ENCODE results near the gene SLIT1. TPM values are rescaled to one million over a fixed set of nuclear protein-coding genes. Genes with fewer than 3 reads are reported as not detected.

The SLIT1 gene
- total RNA-seq, 2 experiments from 2014 or later = 0.59 to 1.5 TPM

- Mint-ChIP-seq H3K27ac (no peak overlapping the region), H3K9me3 (ENCODE audit: low read depth) (no peaks in the 10 kb centered on the region), H3K27me3 (no peaks in the 10 kb centered on the region), H3K4me3 (no peak overlapping the region), H3K4me1 (no peaks in the 10 kb centered on the region), H3K36me3 (no peaks in the 10 kb centered on the region)
- DNase-seq (no peak), ATAC-seq (no peak)
- CTCF ChIA-PET = interaction anchor here (1.7 kb wide), 1 partner anchor 19 kb away, joined by 5 read pairs; no protein-coding TSS in a partner anchor
These were observed 123.7 kb downstream of the SLIT1 start for GRCh38 chr10:97062046-97062445.

- Mint-ChIP-seq H3K27me3 (no peaks in the 10 kb centered on the region), H3K4me3 (no peak overlapping the region), H3K9me3 (ENCODE audit: low read depth) (no peaks in the 10 kb centered on the region)
These were observed 124.3 kb downstream of the SLIT1 start for GRCh38 chr10:97061423-97061822.

DNA sequence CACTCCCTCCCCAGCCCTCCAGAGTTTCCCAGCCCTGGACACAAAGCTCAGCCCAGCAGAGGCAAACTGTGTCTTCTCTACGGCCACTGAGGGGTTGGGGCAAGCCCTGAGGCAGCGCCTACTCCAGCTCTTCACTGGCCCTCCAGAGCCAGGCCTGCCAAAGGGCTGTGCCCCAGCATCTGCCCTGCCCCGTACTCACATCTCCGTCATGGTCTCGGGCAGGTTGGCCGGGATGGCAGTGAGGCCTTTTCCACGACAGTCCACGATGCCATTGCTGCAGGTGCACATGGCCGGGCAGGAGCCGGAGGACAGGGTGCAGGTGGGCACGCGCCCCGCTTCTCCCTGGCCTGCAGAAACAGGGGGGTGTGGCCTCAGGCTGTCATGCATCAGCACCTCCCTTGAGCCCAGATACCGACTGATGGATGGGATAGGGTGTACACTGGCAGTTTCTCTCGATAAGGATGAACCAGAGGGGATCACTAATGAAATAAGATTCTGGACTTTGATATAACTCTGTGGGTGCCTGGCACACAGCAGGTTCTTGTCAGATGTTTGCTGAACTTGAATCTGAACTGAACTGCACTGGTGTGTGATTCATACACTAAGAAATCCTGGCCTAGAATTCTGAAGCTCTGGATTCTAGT, 125.2 kb downstream of the SLIT1 start:
- DNase-seq = no peak
- no peak overlapping the region for H3K4me3 Mint-ChIP-seq

More at GRCh38 chr10:97061423-97061822, 124.3 kb downstream of the SLIT1 start:
- CTCF ChIA-PET = interaction anchor here (1.7 kb wide), 1 partner anchor 20 kb away, joined by 5 read pairs; no protein-coding TSS in a partner anchor
- Mint-ChIP-seq H3K36me3 (no peaks in the 10 kb centered on the region), H3K4me1 (no peaks in the 10 kb centered on the region), H3K27ac (no peak overlapping the region)
- no peak for ATAC-seq
- DNase-seq = no peak

GRCh38 chr10:97059872-97060205, 125.9 kb downstream of the SLIT1 start:
- H3K27me3 Mint-ChIP-seq = no peaks in the 10 kb centered on the region
- DNase-seq (no peak), ATAC-seq (no peak)
- no peaks in the 10 kb centered on the region for H3K9me3 Mint-ChIP-seq (ENCODE audit: low read depth)
- CTCF ChIA-PET = interaction anchor here (1.0 to 4.6 kb wide), 3 partner anchors 13 to 174 kb away, joined by 3 to 23 read pairs (median 4); no protein-coding TSS in a partner anchor
- no peaks in the 10 kb centered on the region for H3K4me1 Mint-ChIP-seq
- no peak overlapping the region for H3K27ac Mint-ChIP-seq
- no peaks in the 10 kb centered on the region for H3K36me3 Mint-ChIP-seq
- no peak overlapping the region for H3K4me3 Mint-ChIP-seq

More for the DNA sequence above, 125.2 kb downstream of the SLIT1 start:
- H3K27me3 Mint-ChIP-seq = no peaks in the 10 kb centered on the region
- CTCF ChIA-PET = interaction anchor here (1.0 to 4.6 kb wide), 4 partner anchors 12 to 173 kb away, joined by 3 to 23 read pairs (median 4); no protein-coding TSS in a partner anchor
- no peaks in the 10 kb centered on the region for H3K36me3 Mint-ChIP-seq
- ATAC-seq = no peak
- no peak overlapping the region for H3K27ac Mint-ChIP-seq
- H3K4me1 Mint-ChIP-seq = no peaks in the 10 kb centered on the region
- no peaks in the 10 kb centered on the region for H3K9me3 Mint-ChIP-seq (ENCODE audit: low read depth)

GRCh38 chr10:97059006-97059871, 126.5 kb downstream of the SLIT1 start:
- Mint-ChIP-seq H3K4me3 (no peak overlapping the region), H3K36me3 (no peaks in the 10 kb centered on the region), H3K27ac (no peak overlapping the region), H3K4me1 (no peaks in the 10 kb centered on the region), H3K9me3 (ENCODE audit: low read depth) (no peaks in the 10 kb centered on the region), H3K27me3 (no peaks in the 10 kb centered on the region)
- ATAC-seq (no peak), DNase-seq (no peak)
- CTCF ChIA-PET = interaction anchor here (1.3 to 4.6 kb wide), 3 partner anchors 14 to 22 kb away, joined by 3 to 23 read pairs (median 4); no protein-coding TSS in a partner anchor

GRCh38 chr10:97058521-97058920, 127.2 kb downstream of the SLIT1 start:
- no peak for DNase-seq
- Mint-ChIP-seq H3K27me3 (peaks cover 3% of the 10 kb centered on the region), H3K9me3 (ENCODE audit: low read depth) (no peaks in the 10 kb centered on the region), H3K27ac (no peak overlapping the region), H3K4me1 (no peaks in the 10 kb centered on the region), H3K36me3 (no peaks in the 10 kb centered on the region), H3K4me3 (no peak overlapping the region)
- CTCF ChIA-PET = interaction anchor here (1.6 to 4.6 kb wide), 2 partner anchors 14 to 23 kb away, joined by 3 to 23 read pairs; no protein-coding TSS in a partner anchor
- ATAC-seq = no peak

DNA sequence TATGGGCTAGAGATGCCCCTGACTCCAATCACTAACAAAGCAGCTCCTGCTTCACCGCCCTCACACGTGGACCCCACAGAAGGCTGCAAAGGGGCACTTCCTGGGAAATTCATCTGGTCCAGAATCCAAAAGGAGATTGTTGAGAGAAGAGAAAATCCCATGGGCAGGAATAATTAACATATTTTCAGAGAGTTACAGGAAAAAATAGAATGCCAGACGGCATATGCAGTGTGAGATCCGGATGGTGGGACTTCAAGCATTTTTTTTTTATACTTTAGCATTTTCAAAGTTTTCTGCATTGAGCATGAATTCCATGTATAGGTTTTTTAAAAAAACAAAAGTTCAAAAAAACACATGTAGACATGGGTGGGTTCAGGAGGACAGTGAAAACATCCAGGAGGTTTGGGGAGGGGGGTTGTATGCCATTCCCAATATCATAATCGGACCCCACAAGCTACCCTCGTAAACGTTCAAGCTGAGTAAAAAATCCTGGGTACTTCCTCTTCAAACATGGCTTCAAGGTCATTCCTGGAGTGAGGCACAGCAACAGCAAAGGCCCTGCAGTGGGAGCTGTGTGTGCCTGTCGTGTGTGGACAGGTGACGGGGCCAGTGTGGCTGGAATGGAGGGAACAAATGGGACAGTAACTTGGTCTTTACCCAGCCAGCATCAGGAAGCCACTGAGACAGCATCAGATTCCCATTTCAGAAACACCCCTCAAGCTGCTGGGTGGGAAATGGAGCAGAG, 128.1 kb downstream of the SLIT1 start:
- CTCF ChIA-PET = interaction anchor here (1.6 to 4.6 kb wide), 2 partner anchors 15 to 24 kb away, joined by 3 to 23 read pairs; no protein-coding TSS in a partner anchor
- H3K9me3 Mint-ChIP-seq (ENCODE audit: low read depth) = no peaks in the 10 kb centered on the region
- peaks cover 7% of the 10 kb centered on the region for H3K27me3 Mint-ChIP-seq
- H3K4me3 Mint-ChIP-seq = no peak overlapping the region
- DNase-seq (no peak), ATAC-seq (no peak)
- no peaks in the 10 kb centered on the region for H3K4me1 Mint-ChIP-seq
- H3K27ac Mint-ChIP-seq = no peak overlapping the region
- no peaks in the 10 kb centered on the region for H3K36me3 Mint-ChIP-seq

- Mint-ChIP-seq H3K27me3 (peaks cover 15% of the 10 kb centered on the region), H3K4me1 (no peaks in the 10 kb centered on the region), H3K36me3 (no peaks in the 10 kb centered on the region), H3K27ac (no peak overlapping the region), H3K4me3 (no peak overlapping the region), H3K9me3 (ENCODE audit: low read depth) (no peaks in the 10 kb centered on the region)
- ATAC-seq (no peak), DNase-seq (no peak)
- CTCF ChIA-PET = interaction anchor here (0.9 to 2.5 kb wide), 2 partner anchors 17 to 19 kb away, joined by 3 to 9 read pairs; no protein-coding TSS in a partner anchor
These were observed 129.6 kb downstream of the SLIT1 start for GRCh38 chr10:97056003-97056630.

DNA sequence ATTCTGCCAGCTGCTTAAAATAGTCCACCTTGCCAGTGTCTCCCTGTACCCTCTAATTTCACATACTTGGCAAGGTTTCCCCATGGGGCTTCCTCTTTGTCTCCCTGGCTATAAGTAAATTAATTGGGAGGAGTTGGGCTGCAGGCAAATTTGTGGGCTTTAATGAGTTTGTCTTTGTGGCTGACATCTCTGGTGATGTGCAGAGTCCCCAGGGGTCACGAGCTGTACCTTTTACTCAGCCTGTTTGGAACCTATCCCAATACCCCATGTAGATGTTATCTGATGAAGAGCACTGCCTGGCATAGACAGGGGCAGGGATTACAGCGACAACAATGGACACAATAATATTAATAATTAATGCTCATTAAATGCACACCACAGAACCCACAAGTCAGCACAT, 132.5 kb downstream of the SLIT1 start:
- Mint-ChIP-seq H3K9me3 (ENCODE audit: low read depth) (no peaks in the 10 kb centered on the region), H3K36me3 (no peaks in the 10 kb centered on the region), H3K27me3 (peaks cover 24% of the 10 kb centered on the region), H3K4me1 (peaks cover 3% of the 10 kb centered on the region), H3K27ac (no peak overlapping the region), H3K4me3 (no peak overlapping the region)
- ATAC-seq (no peak), DNase-seq (no peak)
- CTCF ChIA-PET = interaction anchor here (0.7 kb wide), 1 partner anchor 16 kb away, joined by 3 read pairs; no protein-coding TSS in a partner anchor

DNA sequence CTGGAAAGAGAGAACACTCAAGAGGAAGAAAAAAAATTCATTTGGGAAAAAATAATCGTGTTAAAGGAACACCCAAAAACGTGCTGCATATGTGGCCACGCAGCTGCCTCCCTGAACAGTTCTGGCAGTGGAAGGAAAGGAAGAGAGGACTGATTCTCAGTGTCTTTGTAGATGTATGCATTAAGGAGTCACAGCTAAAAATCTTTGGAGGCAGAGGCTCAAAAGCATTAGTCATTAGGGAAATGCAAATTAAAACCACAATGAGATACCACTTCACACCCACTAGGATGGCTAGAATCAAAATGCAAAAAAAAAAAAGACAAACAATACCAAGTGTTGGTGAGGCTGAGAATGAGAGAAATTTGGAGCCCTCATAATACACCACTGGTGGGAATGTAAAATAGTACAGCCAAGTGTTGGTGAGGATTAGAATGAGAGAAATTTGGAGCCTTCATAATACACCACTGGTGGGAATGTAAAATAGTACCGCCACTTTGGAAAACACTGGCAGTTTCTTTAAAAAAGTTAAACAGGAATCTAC, 134.7 kb downstream of the SLIT1 start:
- ATAC-seq = no peak
- peaks cover 3% of the 10 kb centered on the region for H3K4me1 Mint-ChIP-seq
- H3K27me3 Mint-ChIP-seq = peaks cover 24% of the 10 kb centered on the region
- no peaks in the 10 kb centered on the region for H3K9me3 Mint-ChIP-seq (ENCODE audit: low read depth)
- H3K4me3 Mint-ChIP-seq = no peak overlapping the region
- H3K27ac Mint-ChIP-seq = no peak overlapping the region
- CTCF ChIA-PET = interaction anchor here (0.7 to 2.1 kb wide), 2 partner anchors 14 to 22 kb away, joined by 3 to 7 read pairs; no protein-coding TSS in a partner anchor
- no peak for DNase-seq
- H3K36me3 Mint-ChIP-seq = no peaks in the 10 kb centered on the region

GRCh38 chr10:97050205-97050745, 135.5 kb downstream of the SLIT1 start:
- Mint-ChIP-seq H3K27me3 (peaks cover 24% of the 10 kb centered on the region), H3K27ac (no peak overlapping the region), H3K36me3 (no peaks in the 10 kb centered on the region), H3K4me3 (no peak overlapping the region), H3K4me1 (peaks cover 3% of the 10 kb centered on the region), H3K9me3 (ENCODE audit: low read depth) (no peaks in the 10 kb centered on the region)
- ATAC-seq (no peak), DNase-seq (no peak)
- CTCF ChIA-PET = interaction anchor here (0.8 to 2.1 kb wide), 2 partner anchors 13 to 31 kb away, joined by 3 to 7 read pairs; no protein-coding TSS in a partner anchor

GRCh38 chr10:97049670-97050069, 136.1 kb downstream of the SLIT1 start:
- no peaks in the 10 kb centered on the region for H3K36me3 Mint-ChIP-seq
- H3K4me1 Mint-ChIP-seq = peaks cover 3% of the 10 kb centered on the region
- H3K9me3 Mint-ChIP-seq (ENCODE audit: low read depth) = no peaks in the 10 kb centered on the region
- DNase-seq (no peak), ATAC-seq (no peak)
- no peak overlapping the region for H3K4me3 Mint-ChIP-seq
- H3K27ac Mint-ChIP-seq = no peak overlapping the region
- CTCF ChIA-PET = interaction anchor here (0.9 kb wide), 1 partner anchor 12 kb away, joined by 3 read pairs; no protein-coding TSS in a partner anchor
- peaks cover 24% of the 10 kb centered on the region for H3K27me3 Mint-ChIP-seq

All from activated CD8-positive, alpha-beta memory T cell treated with anti-CD3 and anti-CD28 coated beads, Interleukin-2, amount 10 ng/mL, durations not matched to agents 7 days and 5 days (primary cell).